K562 (cell line): ENCODE measurements around the gene HSD17B2. TPM values are rescaled to one million over a fixed set of nuclear protein-coding genes. Genes with fewer than 3 reads are reported as not detected.

ENCODE experiments used
- ATAC-seq: fragments of 200-7000 bp; cut with Tn5 transposase; 3 replicates; pipeline ENCODE4 v1.9.1; 2020; ENCODE audit warnings: moderate library complexity
- BruUV-seq: library from RNA; stranded (reverse); fragments of 400-500 nt; replicated peaks from 2 replicates; lab custom pipeline; 2021; lab: Mats Ljungman, UMichigan
- CTCF ChIA-PET: fragments of 300-600 bp; formaldehyde crosslinking; extraction: SDS; loops from one replicate; lab custom pipeline; 2021; ENCODE audit warnings: low intra/inter-chr PET ratio; lab: Yijun Ruan, JAX
- POLR2A ChIA-PET: fragments of 300-600, 350-650 bp; sonication (Branson Sonifier 250); formaldehyde crosslinking; extraction: SDS; loops from one replicate; lab custom pipeline; 2021; ENCODE audit warnings: antibody characterized with exemption, inconsistent platforms; lab: Yijun Ruan, JAX
- DNase-seq, 4 experiments: peaks; one replicate each; pipeline versions ENCODE4 v3.0.0 to v3.0.0-alpha.2; 2011 to 2018; ENCODE audit warnings: low spot score in 3 of 4, mixed read lengths in 3 of 4; ENCODE audit errors: extremely low read depth in 1 of 4
- FAIRE-seq: peaks from 2 replicates; lab custom pipeline; 2011; peaks lifted over from hg19 to GRCh38; lab: Jason Lieb, UNC
- H2AFZ ChIP-seq: 2 replicates; pipeline ENCODE4 v1.6.0; 2011; ENCODE audit warnings: low read depth, low read length, control low read depth, inconsistent platforms
- H3K27ac ChIP-seq: fragments of 200-600 bp; 3 replicates; pipeline ENCODE4 v1.8.0; 2011; ENCODE audit warnings: low read depth, mild to moderate bottlenecking, control low read depth, inconsistent platforms, low read length, moderate library complexity, mixed read lengths; ENCODE audit errors: extremely low read depth
- H3K27me3 ChIP-seq, 2 experiments: fragments of 300-600 bp in 1 of 2; 2 replicates in 1 of 2; 3 replicates in 1 of 2; pipeline versions ENCODE4 v1.6.0 to v1.8.0; 2011; ENCODE audit warnings: inconsistent platforms in 2 of 2, low read length in 2 of 2, mild to moderate bottlenecking in 1 of 2, mixed read lengths in 1 of 2, moderate library complexity in 1 of 2; ENCODE audit not compliant: control insufficient read depth in 2 of 2, insufficient read depth in 2 of 2
- H3K36me3 ChIP-seq: fragments of 300-600 bp; 3 replicates; pipeline ENCODE4 v1.8.0; 2011; ENCODE audit warnings: mild to moderate bottlenecking, low read length, inconsistent platforms; ENCODE audit not compliant: control insufficient read depth, insufficient read depth
- H3K4me1 ChIP-seq, 2 experiments: fragments of 200-600 bp in 1 of 2; replicated peaks in 1 of 2; 2 replicates in 1 of 2; 3 replicates in 1 of 2; pipeline versions ENCODE4 v1.5.1 to v1.8.0; 2011; ENCODE audit warnings: inconsistent platforms in 2 of 2, low read length in 2 of 2, mild to moderate bottlenecking in 1 of 2, mixed read lengths in 1 of 2, moderate library complexity in 1 of 2; ENCODE audit not compliant: control insufficient read depth in 2 of 2, insufficient read depth in 2 of 2
- H3K4me2 ChIP-seq: 2 replicates; pipeline ENCODE4 v1.6.1; 2011; ENCODE audit warnings: low read length, control low read depth, inconsistent platforms, mixed read lengths; ENCODE audit not compliant: insufficient read depth
- H3K4me3 ChIP-seq: fragments of 200-600 bp; sonication (generic), shearing (Covaris generic); 2 replicates; pipeline ENCODE4 v1.5.1; 2016; ENCODE audit warnings: control low read depth, inconsistent platforms
- H3K79me2 ChIP-seq: fragments of 200-600 bp; 3 replicates; pipeline ENCODE4 v1.8.0; 2011; ENCODE audit warnings: low read length, inconsistent platforms; ENCODE audit not compliant: control insufficient read depth, insufficient read depth
- H3K9ac ChIP-seq, 2 experiments: 2 replicates each; pipeline versions ENCODE4 v1.6.0 to v1.6.1; 2011; ENCODE audit warnings: low read depth in 2 of 2, low read length in 2 of 2, control low read depth in 1 of 2, inconsistent platforms in 1 of 2, mild to moderate bottlenecking in 1 of 2, mixed read lengths in 1 of 2; ENCODE audit not compliant: insufficient read depth in 1 of 2
- H3K9me1 ChIP-seq: one replicate; pipeline ENCODE4 v1.6.0; 2011; ENCODE audit warnings: inconsistent platforms, mild to moderate bottlenecking, low read length, moderate library complexity; ENCODE audit not compliant: control insufficient read depth, insufficient read depth
- H3K9me3 ChIP-seq: replicated peaks from 2 replicates; pipeline ENCODE4 v1.5.1; 2011; ENCODE audit warnings: low read depth, low read length, inconsistent platforms; ENCODE audit not compliant: control insufficient read depth, insufficient read depth
- H4K20me1 ChIP-seq: replicated peaks from 2 replicates; pipeline ENCODE4 v1.6.1; 2011; ENCODE audit warnings: low read length, inconsistent platforms, mixed read lengths; ENCODE audit not compliant: control insufficient read depth, insufficient read depth
- BACH1 ChIP-seq: fragments of 200-800 bp; sonication (Bioruptor generic); IDR thresholded peaks from 2 replicates; pipeline ENCODE4 v1.6.1; 2016; ENCODE audit warnings: missing genetic modification characterization, missing compliant biosample characterization
- COPS2 ChIP-seq: fragments of 450-650 bp; conservative IDR thresholded peaks from 2 replicates; pipeline ENCODE4 v1.6.1; 2016; ENCODE audit warnings: mild to moderate bottlenecking, moderate library complexity
- HNRNPH1 ChIP-seq: fragments of 200-400 bp; formaldehyde crosslinking; optimal IDR thresholded peaks from 2 replicates; pipeline ENCODE3; 2017; ENCODE audit warnings: low read depth, mild to moderate bottlenecking, low read length, moderate library complexity
- MAFF ChIP-seq: IDR thresholded peaks from 2 replicates; pipeline ENCODE4 v1.6.1; 2012; ENCODE audit warnings: low read length, improper control_type of control experiment
- NCOA4 ChIP-seq: fragments of 450-650 bp; IDR thresholded peaks from 2 replicates; pipeline ENCODE4 v1.6.1; 2018; ENCODE audit warnings: mild to moderate bottlenecking; ENCODE audit not compliant: partially characterized antibody
- NR3C1 ChIP-seq: sonication (generic); formaldehyde crosslinking; IDR thresholded peaks from 2 replicates; pipeline ENCODE4 v1.8.1; 2022; ENCODE audit warnings: missing genetic modification reagents
- PRMT5 ChIP-seq: sonication (generic); formaldehyde crosslinking; IDR thresholded peaks from 2 replicates; pipeline ENCODE4 v1.5.0; 2020; ENCODE audit warnings: missing genetic modification reagents
- WGBS: fragments of 100-300 bp; shearing (Covaris generic); methylation state at CpG from one replicate; pipeline ENCODE4 v1.1.6; 2016; ENCODE audit warnings: low coverage, mixed read lengths; ENCODE audit not compliant: insufficient coverage; ENCODE audit errors: missing lambda C conversion rate; 5-methylcytosine and 5-hydroxymethylcytosine counted together
- in situ Hi-C: fragments of 300-500 bp; cut with MboI; formaldehyde crosslinking; loops from 4 replicates; pipeline ENCODE4 v1.15.0; 2018; ENCODE audit warnings: inconsistent platforms, mixed read lengths
- intact Hi-C: fragments of 100-400 bp; cut with micrococcal nuclease; formaldehyde crosslinking; loops from 2 replicates; pipeline ENCODE4 v1.14.2; 2022
- polyA plus RNA-seq, 8 experiments: library from polyadenylated mRNA; depleted of rRNA in 4 of 8; stranded (reverse) in 5 of 8; unstranded in 3 of 8; fragments of >200 nt; fragmentation: Nextera tagmentation in 2 of 8; fragmentation: Illumina TruSeq in 1 of 8; extraction: Ambion mirVana in 2 of 8; extraction: Trizol in 1 of 8; gene quantifications; 2 replicates each; pipeline versions ENCODE4 v1.2.1 to v1.2.3, GENCODE V29; 2011 to 2014; ENCODE audit warnings: inconsistent platforms in 1 of 8, missing spikeins in 1 of 8
- total RNA-seq, 7 experiments: library from RNA; depleted of rRNA in 6 of 7; stranded (reverse); fragments of >200 nt in 6 of 7; fragmentation: Illumina TruSeq in 2 of 7; extraction: Trizol in 2 of 7; gene quantifications; 2 replicates each; pipeline versions ENCODE4 v1.2.1 to v1.2.3, GENCODE V29; 2011 to 2021; ENCODE audit warnings: low replicate concordance in 1 of 7
- TF ChIP-seq, protein P1 (sequence below): sonication (generic); formaldehyde crosslinking; IDR thresholded peaks from 2 replicates; pipeline ENCODE4 v1.8.0; 2022; ENCODE audit warnings: mild to moderate bottlenecking, missing genetic modification reagents
- TF ChIP-seq, protein P2 (sequence below), 3 experiments: IDR thresholded peaks in 2 of 3; conservative IDR thresholded peaks in 1 of 3; 2 replicates each; pipeline ENCODE4 v1.5.1; 2011 to 2012; ENCODE audit warnings: low read length in 3 of 3, mild to moderate bottlenecking in 3 of 3, control low read depth in 2 of 3, improper control_type of control experiment in 1 of 3, inconsistent platforms in 1 of 3, low read depth in 1 of 3, mixed read lengths in 1 of 3, moderate library complexity in 1 of 3; ENCODE audit not compliant: insufficient read depth in 2 of 3
- TF ChIP-seq, protein P3 (sequence below): fragments of 450-650 bp; conservative IDR thresholded peaks from 2 replicates; pipeline ENCODE4 v1.6.1; 2016; ENCODE audit warnings: missing genetic modification characterization, low read depth, mild to moderate bottlenecking, control low read depth, missing compliant biosample characterization

HSD17B2 gene
- total and polyA plus RNA-seq, 9 of the 15 experiments (the other 6 are each of a cell fraction or from before 2014, with no cell fraction given): not detected

DNA sequence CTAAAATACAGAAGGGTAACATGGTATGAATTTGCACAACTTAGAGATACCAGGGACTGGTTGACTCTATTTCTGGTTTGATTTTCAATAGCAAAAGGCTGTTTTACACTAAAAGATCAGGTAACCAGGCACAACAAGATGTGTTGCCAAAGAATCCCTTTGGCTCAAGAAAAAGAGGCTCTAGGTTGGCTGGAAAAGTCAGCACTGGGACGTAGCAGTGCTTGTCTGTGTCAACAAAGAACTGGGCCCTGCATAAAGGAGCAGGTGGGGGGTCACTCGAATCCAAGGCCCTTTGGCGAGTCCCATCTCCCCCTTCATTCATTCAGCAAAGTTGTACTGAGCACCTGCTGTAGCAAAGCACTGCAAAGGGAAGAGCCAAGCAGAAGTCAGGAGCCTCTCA, 42.2 kb upstream of the HSD17B2 start:
- no peak for DNase-seq
- Histone ChIP-seq H4K20me1 (no peaks in the 10 kb centered on the region), H3K36me3 (no peaks in the 10 kb centered on the region), H3K4me3 (no peak overlapping the region), H3K9me3 (no peaks in the 10 kb centered on the region), H3K4me2 (no peak overlapping the region), H3K9me1 (no peaks in the 10 kb centered on the region), H3K27ac (no peak overlapping the region), H3K4me1 (no peaks in the 10 kb centered on the region; a peak in 1 of 5 replicates), H2AFZ (no peak overlapping the region), H3K27me3 (peaks cover 0 to 11% of the 10 kb centered on the region in 2 experiments; a peak in 3 of 5 replicates), H3K79me2 (no peaks in the 10 kb centered on the region), H3K9ac (no peak overlapping the region)
- BruUV-seq: no TSS peak
- ChIA-PET POLR2A (no interaction called here), CTCF (no interaction called here)
- ATAC-seq: no peak
- intact Hi-C loops: no loop called here
- 0% methylated on average over 3 of the region's 3 CpGs for WGBS
- in situ Hi-C loops: no loop called here
- TF ChIP-seq, protein P1, sequence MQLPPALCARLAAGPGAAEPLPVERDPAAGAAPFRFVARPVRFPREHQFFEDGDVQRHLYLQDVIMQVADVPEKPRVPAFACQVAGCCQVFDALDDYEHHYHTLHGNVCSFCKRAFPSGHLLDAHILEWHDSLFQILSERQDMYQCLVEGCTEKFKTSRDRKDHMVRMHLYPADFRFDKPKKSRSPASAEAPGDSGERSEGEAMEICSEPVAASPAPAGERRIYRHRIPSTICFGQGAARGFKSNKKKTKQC (CRISPR knock-in tag): no peak
- no peak for TF ChIP-seq COPS2
- TF ChIP-seq HNRNPH1: no peak
- no peak for FAIRE-seq

DNA sequence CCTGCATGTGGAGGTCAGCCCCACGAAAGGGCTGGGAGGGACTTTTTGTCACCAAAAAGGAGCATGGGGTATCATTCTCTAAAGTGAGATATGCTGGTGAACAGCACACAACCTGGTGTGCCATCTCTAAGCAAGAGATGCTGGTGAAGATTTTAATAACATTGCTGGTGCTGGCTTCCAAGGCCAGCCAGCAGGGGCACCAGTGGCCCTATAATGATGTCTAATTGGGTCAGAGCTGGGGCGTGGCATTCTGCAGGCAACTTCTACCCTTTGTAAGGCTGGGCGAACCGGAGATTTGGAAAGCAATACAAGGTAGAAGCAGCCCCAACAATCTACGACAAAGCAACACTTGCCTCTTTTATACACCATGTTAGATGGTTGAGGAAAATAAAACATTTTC, 40.6 kb upstream of the HSD17B2 start:
- DNase-seq (peak; percentile 21 to 42 (median 30)), ATAC-seq (peak; percentile 88), FAIRE-seq (peak; percentile 69)
- Histone ChIP-seq H4K20me1 (no peaks in the 10 kb centered on the region), H3K9me3 (no peaks in the 10 kb centered on the region), H3K4me2 (no peak overlapping the region), H3K4me3 (no peak overlapping the region), H3K4me1 (no peaks in the 10 kb centered on the region; a peak in 1 of 5 replicates), H3K36me3 (no peaks in the 10 kb centered on the region), H3K9me1 (no peaks in the 10 kb centered on the region), H3K79me2 (no peaks in the 10 kb centered on the region), H3K9ac (no peak overlapping the region), H3K27ac (no peak overlapping the region), H2AFZ (no peak overlapping the region), H3K27me3 (peaks cover 0 to 10% of the 10 kb centered on the region in 2 experiments; a peak in 2 of 5 replicates)
- POLR2A ChIA-PET: no interaction called here
- CTCF ChIA-PET: no interaction called here
- BruUV-seq: no TSS peak
- intact Hi-C loops: no loop called here
- TF ChIP-seq PRMT5 (CRISPR knock-in tag): no peak
- no peak for TF ChIP-seq NCOA4
- TF ChIP-seq, protein P2, sequence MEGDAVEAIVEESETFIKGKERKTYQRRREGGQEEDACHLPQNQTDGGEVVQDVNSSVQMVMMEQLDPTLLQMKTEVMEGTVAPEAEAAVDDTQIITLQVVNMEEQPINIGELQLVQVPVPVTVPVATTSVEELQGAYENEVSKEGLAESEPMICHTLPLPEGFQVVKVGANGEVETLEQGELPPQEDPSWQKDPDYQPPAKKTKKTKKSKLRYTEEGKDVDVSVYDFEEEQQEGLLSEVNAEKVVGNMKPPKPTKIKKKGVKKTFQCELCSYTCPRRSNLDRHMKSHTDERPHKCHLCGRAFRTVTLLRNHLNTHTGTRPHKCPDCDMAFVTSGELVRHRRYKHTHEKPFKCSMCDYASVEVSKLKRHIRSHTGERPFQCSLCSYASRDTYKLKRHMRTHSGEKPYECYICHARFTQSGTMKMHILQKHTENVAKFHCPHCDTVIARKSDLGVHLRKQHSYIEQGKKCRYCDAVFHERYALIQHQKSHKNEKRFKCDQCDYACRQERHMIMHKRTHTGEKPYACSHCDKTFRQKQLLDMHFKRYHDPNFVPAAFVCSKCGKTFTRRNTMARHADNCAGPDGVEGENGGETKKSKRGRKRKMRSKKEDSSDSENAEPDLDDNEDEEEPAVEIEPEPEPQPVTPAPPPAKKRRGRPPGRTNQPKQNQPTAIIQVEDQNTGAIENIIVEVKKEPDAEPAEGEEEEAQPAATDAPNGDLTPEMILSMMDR (IDR thresholded peaks at IDR 0.05 in 2 of 3, conservative IDR thresholded peaks at IDR 0.05 in 1 of 3; ENCODE audit: insufficient read depth in 2 of 3, low read depth in 1 of 3, low read length in 3 of 3): peak; percentile 49 to 67 (median 59)
- TF ChIP-seq MAFF: no peak
- TF ChIP-seq NR3C1: no peak
- no peak for TF ChIP-seq BACH1 (tag)
- TF ChIP-seq, protein P3, sequence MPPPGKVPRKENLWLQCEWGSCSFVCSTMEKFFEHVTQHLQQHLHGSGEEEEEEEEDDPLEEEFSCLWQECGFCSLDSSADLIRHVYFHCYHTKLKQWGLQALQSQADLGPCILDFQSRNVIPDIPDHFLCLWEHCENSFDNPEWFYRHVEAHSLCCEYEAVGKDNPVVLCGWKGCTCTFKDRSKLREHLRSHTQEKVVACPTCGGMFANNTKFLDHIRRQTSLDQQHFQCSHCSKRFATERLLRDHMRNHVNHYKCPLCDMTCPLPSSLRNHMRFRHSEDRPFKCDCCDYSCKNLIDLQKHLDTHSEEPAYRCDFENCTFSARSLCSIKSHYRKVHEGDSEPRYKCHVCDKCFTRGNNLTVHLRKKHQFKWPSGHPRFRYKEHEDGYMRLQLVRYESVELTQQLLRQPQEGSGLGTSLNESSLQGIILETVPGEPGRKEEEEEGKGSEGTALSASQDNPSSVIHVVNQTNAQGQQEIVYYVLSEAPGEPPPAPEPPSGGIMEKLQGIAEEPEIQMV (tag): no peak
- WGBS: 0% methylated on average over 5 of the region's 5 CpGs
- in situ Hi-C loops: no loop called here
